ENCODE measurements around the gene WDR1. TPM values are rescaled to one million over a fixed set of nuclear protein-coding genes. Genes with fewer than 3 reads are reported as not detected.

WDR1 gene
- polyA plus RNA-seq, 1 donor, result 168 TPM

GRCh38 chr4:10083861-10084641 lies 32.5 kb downstream of the WDR1 start:
- peaks cover 98% of the 10 kb centered on the region for H3K36me3 ChIP-seq (ENCODE audit: control insufficient read depth, insufficient read depth, low read length)
- WGBS (ENCODE audit: insufficient coverage, low lambda C conversion rate), result no CpG with 5 or more reads among the region's 23 CpGs
- no peak for DNase-seq
- no peak overlapping the region for H3K27ac ChIP-seq (ENCODE audit: low read length)
- H3K9me3 ChIP-seq (ENCODE audit: control insufficient read depth, low read depth, low read length), result no peaks in the 10 kb centered on the region
- H3K27me3 ChIP-seq (ENCODE audit: control insufficient read depth, insufficient read depth, low read length), result no peaks in the 10 kb centered on the region
- no peak overlapping the region for H3K4me3 ChIP-seq (ENCODE audit: low read length)
- peaks cover 8% of the 10 kb centered on the region for H3K4me1 ChIP-seq (ENCODE audit: control insufficient read depth, insufficient read depth, low read length)

- H3K9me3 ChIP-seq (ENCODE audit: control insufficient read depth, low read depth, low read length), result no peaks in the 10 kb centered on the region
- peaks cover 99% of the 10 kb centered on the region for H3K36me3 ChIP-seq (ENCODE audit: control insufficient read depth, insufficient read depth, low read length)
- WGBS (ENCODE audit: insufficient coverage, low lambda C conversion rate), result no CpG with 5 or more reads among the region's 12 CpGs
- DNase-seq, result no peak
- no peaks in the 10 kb centered on the region for H3K27me3 ChIP-seq (ENCODE audit: control insufficient read depth, insufficient read depth, low read length)
- H3K27ac ChIP-seq (ENCODE audit: low read length), result no peak overlapping the region
- H3K4me3 ChIP-seq (ENCODE audit: low read length), result no peak overlapping the region
- peaks cover under 1% of the 10 kb centered on the region for H3K4me1 ChIP-seq (ENCODE audit: control insufficient read depth, insufficient read depth, low read length)
Observed at GRCh38 chr4:10083331-10083771, 33.2 kb downstream of the WDR1 start.

DNA sequence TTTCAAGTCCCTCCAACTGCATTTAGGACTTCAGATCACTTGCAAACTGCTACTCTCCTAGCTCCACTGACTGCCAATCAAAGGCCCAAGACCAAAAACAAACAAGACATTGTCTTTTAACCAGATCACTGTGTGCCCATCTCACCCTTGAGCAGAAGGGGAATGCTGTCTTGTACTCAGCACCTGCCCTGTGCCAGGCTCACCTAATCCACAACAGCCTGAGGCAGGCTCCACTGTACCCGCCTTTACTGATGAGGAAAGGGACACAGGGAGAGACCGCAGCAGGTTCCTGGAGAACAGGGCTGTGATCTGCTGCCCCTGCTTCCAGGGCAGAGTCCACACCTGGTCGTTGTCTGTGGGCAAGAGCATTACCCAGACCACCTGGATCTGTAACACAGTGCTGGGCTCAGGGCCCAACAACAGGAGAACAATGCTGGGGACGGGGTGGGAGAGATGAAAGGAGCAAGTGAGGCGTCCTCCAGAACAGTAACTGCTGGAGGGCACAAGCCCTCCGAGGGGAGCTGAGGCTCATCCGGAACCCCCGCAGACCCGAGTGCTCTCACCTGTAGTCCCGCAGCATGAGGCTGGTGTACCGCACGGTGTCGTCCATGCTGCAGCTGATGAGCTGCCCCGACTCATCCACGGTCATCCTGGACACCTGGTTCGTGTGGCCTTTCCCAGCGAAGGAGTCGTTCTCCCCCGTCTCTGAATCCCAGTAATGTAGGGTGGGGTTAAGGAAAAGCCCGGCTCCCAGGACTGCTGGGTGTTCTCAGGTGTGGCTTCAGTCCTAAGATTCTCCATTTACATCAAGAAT lies 33.9 kb downstream of the WDR1 start:
- no peak overlapping the region for H3K27ac ChIP-seq (ENCODE audit: low read length)
- H3K27me3 ChIP-seq (ENCODE audit: control insufficient read depth, insufficient read depth, low read length), result no peaks in the 10 kb centered on the region
- WGBS (ENCODE audit: insufficient coverage, low lambda C conversion rate), result no CpG with 5 or more reads among the region's 20 CpGs
- H3K9me3 ChIP-seq (ENCODE audit: control insufficient read depth, low read depth, low read length), result no peaks in the 10 kb centered on the region
- no peaks in the 10 kb centered on the region for H3K4me1 ChIP-seq (ENCODE audit: control insufficient read depth, insufficient read depth, low read length)
- no peak for DNase-seq
- peaks cover 99% of the 10 kb centered on the region for H3K36me3 ChIP-seq (ENCODE audit: control insufficient read depth, insufficient read depth, low read length)
- no peak overlapping the region for H3K4me3 ChIP-seq (ENCODE audit: low read length)

DNA sequence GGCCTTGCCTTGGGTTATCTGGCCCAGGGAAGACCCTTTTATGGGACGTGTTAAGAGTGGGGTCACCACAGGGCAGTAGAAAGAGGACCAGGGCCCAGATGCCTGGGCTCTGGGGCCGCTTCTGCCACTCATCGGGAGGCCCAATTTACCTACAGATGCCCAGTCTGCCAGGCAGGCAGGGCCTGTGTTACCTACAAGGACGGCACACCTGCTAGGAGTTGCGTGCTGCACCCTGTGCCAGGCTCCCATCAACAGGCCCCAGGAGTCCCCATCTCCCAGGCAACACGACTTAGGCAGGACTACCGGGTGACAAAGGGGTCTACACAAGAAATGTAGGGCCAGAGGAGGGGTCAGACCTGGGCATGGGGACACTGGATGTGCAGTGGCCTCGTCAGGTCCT lies 34.6 kb downstream of the WDR1 start:
- H3K27ac ChIP-seq (ENCODE audit: low read length), result no peak overlapping the region
- peaks cover 99% of the 10 kb centered on the region for H3K36me3 ChIP-seq (ENCODE audit: control insufficient read depth, insufficient read depth, low read length)
- DNase-seq, result no peak
- H3K9me3 ChIP-seq (ENCODE audit: control insufficient read depth, low read depth, low read length), result no peaks in the 10 kb centered on the region
- H3K4me3 ChIP-seq (ENCODE audit: low read length), result no peak overlapping the region
- no CpG with 5 or more reads among the region's 8 CpGs for WGBS (ENCODE audit: insufficient coverage, low lambda C conversion rate)
- no peaks in the 10 kb centered on the region for H3K4me1 ChIP-seq (ENCODE audit: control insufficient read depth, insufficient read depth, low read length)
- H3K27me3 ChIP-seq (ENCODE audit: control insufficient read depth, insufficient read depth, low read length), result no peaks in the 10 kb centered on the region

GRCh38 chr4:10081218-10081606 lies 35.4 kb downstream of the WDR1 start:
- WGBS (ENCODE audit: insufficient coverage, low lambda C conversion rate), result no CpG with 5 or more reads among the region's 12 CpGs
- H3K36me3 ChIP-seq (ENCODE audit: control insufficient read depth, insufficient read depth, low read length), result peaks cover 99% of the 10 kb centered on the region
- H3K4me3 ChIP-seq (ENCODE audit: low read length), result no peak overlapping the region
- no peaks in the 10 kb centered on the region for H3K9me3 ChIP-seq (ENCODE audit: control insufficient read depth, low read depth, low read length)
- H3K27ac ChIP-seq (ENCODE audit: low read length), result no peak overlapping the region
- DNase-seq, result no peak
- H3K4me1 ChIP-seq (ENCODE audit: control insufficient read depth, insufficient read depth, low read length), result no peaks in the 10 kb centered on the region
- H3K27me3 ChIP-seq (ENCODE audit: control insufficient read depth, insufficient read depth, low read length), result no peaks in the 10 kb centered on the region

DNA sequence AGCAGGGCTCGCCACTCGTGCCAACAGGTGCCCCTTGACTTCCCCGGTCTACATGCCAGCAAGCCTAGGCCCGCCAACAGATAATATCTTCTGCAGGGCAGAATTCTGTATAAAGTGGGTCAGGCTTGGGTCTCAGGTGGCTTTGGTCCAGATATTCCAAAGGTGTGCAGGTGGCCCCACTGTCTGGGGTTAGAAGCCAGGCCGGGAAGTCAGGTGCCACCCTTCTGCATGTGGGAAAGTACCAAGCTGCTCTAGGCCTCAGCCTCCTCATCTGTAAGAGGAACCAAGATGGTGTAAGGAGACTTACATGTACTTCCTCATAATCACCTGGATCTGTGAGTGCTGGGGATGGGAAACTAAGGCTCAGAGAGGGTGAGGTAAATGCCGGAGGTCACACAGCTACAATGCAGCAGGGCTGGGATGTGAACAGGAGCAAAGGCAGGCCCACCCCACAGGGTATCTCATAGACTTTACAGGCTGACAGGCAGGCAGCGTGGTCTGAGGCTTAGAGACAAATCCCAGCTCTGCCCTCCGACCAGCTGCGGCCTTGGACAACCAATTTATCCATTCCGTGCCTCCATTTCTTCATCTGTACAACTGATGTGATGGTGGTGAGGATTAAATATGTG lies 35.9 kb downstream of the WDR1 start:
- H3K4me3 ChIP-seq (ENCODE audit: low read length), result no peak overlapping the region
- H3K4me1 ChIP-seq (ENCODE audit: control insufficient read depth, insufficient read depth, low read length), result no peaks in the 10 kb centered on the region
- DNase-seq, result no peak
- H3K9me3 ChIP-seq (ENCODE audit: control insufficient read depth, low read depth, low read length), result no peaks in the 10 kb centered on the region
- WGBS (ENCODE audit: insufficient coverage, low lambda C conversion rate), result no CpG with 5 or more reads among the region's 10 CpGs
- H3K27ac ChIP-seq (ENCODE audit: low read length), result no peak overlapping the region
- H3K27me3 ChIP-seq (ENCODE audit: control insufficient read depth, insufficient read depth, low read length), result no peaks in the 10 kb centered on the region
- peaks cover 99% of the 10 kb centered on the region for H3K36me3 ChIP-seq (ENCODE audit: control insufficient read depth, insufficient read depth, low read length)

DNA sequence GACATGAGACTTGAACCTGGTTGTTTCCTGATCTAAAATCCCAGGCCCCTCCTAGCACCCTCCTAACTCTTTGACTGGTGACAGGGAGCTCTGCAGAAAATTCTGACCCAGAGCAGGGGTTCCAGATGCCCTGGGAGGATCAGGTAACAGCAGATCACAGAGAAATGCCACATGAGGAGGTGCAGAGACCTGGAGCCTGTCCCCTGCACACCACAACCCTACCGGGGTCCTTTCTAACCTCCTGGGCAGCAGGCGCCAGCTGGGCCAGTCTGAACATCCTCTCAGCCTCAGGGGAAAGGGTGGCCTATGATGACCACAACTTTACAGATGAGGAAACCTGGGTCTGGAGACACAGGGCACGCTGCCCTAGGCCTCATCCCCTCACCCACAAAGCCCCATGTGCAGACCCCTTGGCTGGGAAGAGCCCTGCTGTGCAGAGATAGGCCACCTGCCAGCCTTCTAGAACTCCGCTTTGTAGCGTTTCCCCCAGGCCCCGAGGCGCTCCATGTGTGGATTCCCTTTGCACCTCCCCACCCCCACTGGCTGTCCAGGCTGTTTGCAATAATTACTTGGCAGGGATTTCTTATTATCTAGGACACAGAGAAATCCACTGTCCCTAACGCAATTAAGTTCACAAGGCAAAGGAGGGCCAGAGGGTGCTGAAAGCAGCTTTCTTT lies 36.5 kb downstream of the WDR1 start:
- Histone ChIP-seq H3K27ac (ENCODE audit: low read length) (no peak overlapping the region), H3K9me3 (ENCODE audit: control insufficient read depth, low read depth, low read length) (no peaks in the 10 kb centered on the region), H3K4me1 (ENCODE audit: control insufficient read depth, insufficient read depth, low read length) (no peaks in the 10 kb centered on the region), H3K36me3 (ENCODE audit: control insufficient read depth, insufficient read depth, low read length) (peaks cover 99% of the 10 kb centered on the region), H3K4me3 (ENCODE audit: low read length) (no peak overlapping the region), H3K27me3 (ENCODE audit: control insufficient read depth, insufficient read depth, low read length) (no peaks in the 10 kb centered on the region)
- no CpG with 5 or more reads among the region's 8 CpGs for WGBS (ENCODE audit: insufficient coverage, low lambda C conversion rate)
- DNase-seq, result no peak

- no peaks in the 10 kb centered on the region for H3K9me3 ChIP-seq (ENCODE audit: control insufficient read depth, low read depth, low read length)
- H3K36me3 ChIP-seq (ENCODE audit: control insufficient read depth, insufficient read depth, low read length), result peaks cover 99% of the 10 kb centered on the region
- no peak overlapping the region for H3K27ac ChIP-seq (ENCODE audit: low read length)
- H3K4me1 ChIP-seq (ENCODE audit: control insufficient read depth, insufficient read depth, low read length), result no peaks in the 10 kb centered on the region
- no peak overlapping the region for H3K4me3 ChIP-seq (ENCODE audit: low read length)
- H3K27me3 ChIP-seq (ENCODE audit: control insufficient read depth, insufficient read depth, low read length), result no peaks in the 10 kb centered on the region
- 100% methylated on average over 1 of the region's 15 CpGs for WGBS (ENCODE audit: insufficient coverage, low lambda C conversion rate)
- no peak for DNase-seq
Observed at GRCh38 chr4:10079256-10079655, 37.3 kb downstream of the WDR1 start.

GRCh38 chr4:10078481-10079233 lies 37.9 kb downstream of the WDR1 start:
- Histone ChIP-seq H3K4me3 (ENCODE audit: low read length) (no peak overlapping the region), H3K27ac (ENCODE audit: low read length) (no peak overlapping the region), H3K9me3 (ENCODE audit: control insufficient read depth, low read depth, low read length) (no peaks in the 10 kb centered on the region), H3K36me3 (ENCODE audit: control insufficient read depth, insufficient read depth, low read length) (peaks cover 99% of the 10 kb centered on the region), H3K4me1 (ENCODE audit: control insufficient read depth, insufficient read depth, low read length) (no peaks in the 10 kb centered on the region), H3K27me3 (ENCODE audit: control insufficient read depth, insufficient read depth, low read length) (no peaks in the 10 kb centered on the region)
- no CpG with 5 or more reads among the region's 26 CpGs for WGBS (ENCODE audit: insufficient coverage, low lambda C conversion rate)
- DNase-seq, result no peak
